Endothelial cell of umbilical vein (primary cell): Measurements from ENCODE around the gene GMEB2. TPM values are rescaled to one million over a fixed set of nuclear protein-coding genes. Genes with fewer than 3 reads are reported as not detected.

ENCODE experiments used
- BruUV-seq: library from RNA; stranded (reverse); fragments of 400-500 nt; replicated peaks from 2 replicates; lab custom pipeline; 2021; lab: Mats Ljungman, UMichigan
- CTCF ChIA-PET: fragments of 300-600, 350-600 bp; sonication (Branson Sonifier 250); formaldehyde crosslinking; loops from one replicate; lab custom pipeline; 2021; ENCODE audit warnings: antibody characterized with exemption, inconsistent platforms; lab: Charles Lee
- POLR2A ChIA-PET: fragments of 300-600, 350-600 bp; sonication (Branson Sonifier 250); formaldehyde crosslinking; loops from one replicate; lab custom pipeline; 2021; ENCODE audit warnings: antibody characterized with exemption, inconsistent platforms; lab: Charles Lee
- DNase-seq: peaks from one replicate; pipeline ENCODE4 v3.0.0-alpha.2; 2011; ENCODE audit warnings: low read depth, low spot score
- FAIRE-seq: peaks from 2 replicates; lab custom pipeline; 2011; peaks lifted over from hg19 to GRCh38; lab: Jason Lieb, UNC
- H2AFZ ChIP-seq: 2 replicates; pipeline ENCODE4 v1.6.0; 2012; ENCODE audit warnings: low read depth, low read length, control low read depth, inconsistent platforms
- H3K27ac ChIP-seq: 2 replicates; pipeline ENCODE4 v1.5.1; 2011; ENCODE audit warnings: low read depth, mild to moderate bottlenecking, control low read depth, low read length, moderate library complexity; ENCODE audit not compliant: insufficient read depth
- H3K27me3 ChIP-seq, 2 experiments: 2 replicates each; pipeline versions ENCODE4 v1.6.0 to v1.6.1; 2011; ENCODE audit warnings: low read length in 2 of 2, mixed read lengths in 1 of 2; ENCODE audit not compliant: control insufficient read depth in 2 of 2, insufficient read depth in 2 of 2
- H3K36me3 ChIP-seq, 2 experiments: 2 replicates in 1 of 2; 3 replicates in 1 of 2; pipeline ENCODE4 v1.5.1; 2011; ENCODE audit warnings: low read length in 2 of 2, mild to moderate bottlenecking in 1 of 2, moderate library complexity in 1 of 2; ENCODE audit not compliant: control insufficient read depth in 2 of 2, insufficient read depth in 2 of 2; ENCODE audit errors: extremely low read depth in 1 of 2
- H3K4me1 ChIP-seq: 3 replicates; pipeline ENCODE4 v1.5.1; 2011; ENCODE audit warnings: mild to moderate bottlenecking, low read length; ENCODE audit not compliant: control insufficient read depth, insufficient read depth; ENCODE audit errors: extremely low read depth
- H3K4me2 ChIP-seq: 2 replicates; pipeline ENCODE4 v1.6.1; 2011; ENCODE audit warnings: low read length, control low read depth, mixed read lengths; ENCODE audit not compliant: insufficient read depth
- H3K4me3 ChIP-seq, 3 experiments: fragments of 200-600 bp in 1 of 3; sonication (generic), shearing (Covaris generic) in 1 of 3; replicated peaks in 1 of 3; 2 replicates each; pipeline ENCODE4 v1.5.1; 2011 to 2016; ENCODE audit warnings: control low read depth in 3 of 3, low read length in 3 of 3, mild to moderate bottlenecking in 2 of 3, inconsistent platforms in 1 of 3, low read depth in 1 of 3, moderate library complexity in 1 of 3; ENCODE audit not compliant: insufficient read depth in 1 of 3
- H3K79me2 ChIP-seq: 2 replicates; pipeline ENCODE4 v1.6.0; 2012; ENCODE audit warnings: low read length, inconsistent platforms; ENCODE audit not compliant: control insufficient read depth, insufficient read depth
- H3K9ac ChIP-seq: replicated peaks from 2 replicates; pipeline ENCODE3; 2011; ENCODE audit warnings: low read length, control low read depth; ENCODE audit not compliant: insufficient read depth; ENCODE audit errors: extremely low read depth
- H3K9me1 ChIP-seq: replicated peaks from 3 replicates; pipeline ENCODE4 v1.6.0; 2011; ENCODE audit warnings: mild to moderate bottlenecking, low read length; ENCODE audit not compliant: control insufficient read depth, insufficient read depth; ENCODE audit errors: extremely low read depth
- H3K9me3 ChIP-seq: replicated peaks from 2 replicates; pipeline ENCODE4 v1.5.1; 2012; ENCODE audit warnings: low read length, inconsistent platforms; ENCODE audit not compliant: control insufficient read depth, insufficient read depth
- H4K20me1 ChIP-seq: replicated peaks from 2 replicates; pipeline ENCODE3; 2011; ENCODE audit warnings: mild to moderate bottlenecking, low read length; ENCODE audit not compliant: control insufficient read depth, insufficient read depth; ENCODE audit errors: extremely low read depth
- EZH2 ChIP-seq: IDR thresholded peaks from 2 replicates; pipeline ENCODE4 v1.6.1; 2012; ENCODE audit warnings: borderline replicate concordance, low read depth, mild to moderate bottlenecking, moderate library complexity, low read length, inconsistent platforms; ENCODE audit not compliant: severe bottlenecking
- FOS ChIP-seq: IDR thresholded peaks from 2 replicates; pipeline ENCODE4 v1.6.1; 2011; ENCODE audit warnings: mild to moderate bottlenecking, low read length, moderate library complexity, borderline replicate concordance; ENCODE audit not compliant: insufficient read depth
- GATA2 ChIP-seq: IDR thresholded peaks from 2 replicates; pipeline ENCODE4 v1.7.0; 2011; ENCODE audit warnings: low read depth, mild to moderate bottlenecking, moderate library complexity, mixed read lengths, low read length; ENCODE audit not compliant: insufficient read length, insufficient read depth
- JUN ChIP-seq: IDR thresholded peaks from 2 replicates; pipeline ENCODE4 v1.6.1; 2011; ENCODE audit warnings: borderline replicate concordance, low read depth; ENCODE audit not compliant: insufficient read length, insufficient read depth
- MYC ChIP-seq: IDR thresholded peaks from one replicate; pipeline ENCODE4 v1.6.1; 2011; ENCODE audit warnings: mild to moderate bottlenecking, low read depth, low read length
- POLR2A ChIP-seq: IDR thresholded peaks from 2 replicates; pipeline ENCODE4 v1.6.1; 2012; ENCODE audit warnings: low read depth, mild to moderate bottlenecking, control low read depth, low read length
- POLR2AphosphoS5 ChIP-seq: IDR thresholded peaks from 2 replicates; pipeline ENCODE4 v1.6.1; 2012; ENCODE audit warnings: low read depth, mild to moderate bottlenecking, control low read depth, low read length, moderate library complexity; ENCODE audit not compliant: insufficient read depth
- dilution Hi-C: fragments of 300-500 bp; cut with MboI; formaldehyde crosslinking; loops from one replicate; pipeline ENCODE4 v1.15.0; 2019; ENCODE audit warnings: low sequenced_read_pairs; ENCODE audit not compliant: extremely low pct_ligation_motif_present
- intact Hi-C: fragments of 100-400 bp; cut with micrococcal nuclease; formaldehyde crosslinking; loops from one replicate; pipeline ENCODE4 v1.10.0; 2022
- polyA plus RNA-seq, 4 experiments: library from polyadenylated mRNA; depleted of rRNA in 3 of 4; stranded (reverse) in 3 of 4; unstranded in 1 of 4; fragments of >200 nt; gene quantifications; 2 replicates each; pipeline versions ENCODE4 v1.2.1 to v1.2.3, GENCODE V29; 2011 to 2012; ENCODE audit warnings: missing spikeins in 1 of 4
- total RNA-seq: library from RNA; stranded (reverse); gene quantifications from 2 replicates; pipeline ENCODE4 v1.2.3, GENCODE V29; 2021
- TF ChIP-seq, protein P1 (sequence below): IDR thresholded peaks from 2 replicates; pipeline ENCODE4 v1.6.1; 2011; ENCODE audit not compliant: insufficient read depth, insufficient read length
- TF ChIP-seq, protein P2 (sequence below), 2 donors: IDR thresholded peaks; 1 replicate in 1 of 2; 2 replicates in 1 of 2; pipeline ENCODE4 v1.5.1; 2011; ENCODE audit warnings: low read length in 2 of 2, mild to moderate bottlenecking in 2 of 2, moderate library complexity in 2 of 2, control low read depth in 1 of 2, inconsistent platforms in 1 of 2, low read depth in 1 of 2; ENCODE audit not compliant: insufficient read depth in 1 of 2; ENCODE audit errors: extremely low read depth in 1 of 2

GMEB2 gene
- total and polyA plus RNA-seq, 2 donors (not counting 3 experiments of a cell fraction or from before 2014, with no cell fraction given): 12.7 to 14.1 TPM

DNA sequence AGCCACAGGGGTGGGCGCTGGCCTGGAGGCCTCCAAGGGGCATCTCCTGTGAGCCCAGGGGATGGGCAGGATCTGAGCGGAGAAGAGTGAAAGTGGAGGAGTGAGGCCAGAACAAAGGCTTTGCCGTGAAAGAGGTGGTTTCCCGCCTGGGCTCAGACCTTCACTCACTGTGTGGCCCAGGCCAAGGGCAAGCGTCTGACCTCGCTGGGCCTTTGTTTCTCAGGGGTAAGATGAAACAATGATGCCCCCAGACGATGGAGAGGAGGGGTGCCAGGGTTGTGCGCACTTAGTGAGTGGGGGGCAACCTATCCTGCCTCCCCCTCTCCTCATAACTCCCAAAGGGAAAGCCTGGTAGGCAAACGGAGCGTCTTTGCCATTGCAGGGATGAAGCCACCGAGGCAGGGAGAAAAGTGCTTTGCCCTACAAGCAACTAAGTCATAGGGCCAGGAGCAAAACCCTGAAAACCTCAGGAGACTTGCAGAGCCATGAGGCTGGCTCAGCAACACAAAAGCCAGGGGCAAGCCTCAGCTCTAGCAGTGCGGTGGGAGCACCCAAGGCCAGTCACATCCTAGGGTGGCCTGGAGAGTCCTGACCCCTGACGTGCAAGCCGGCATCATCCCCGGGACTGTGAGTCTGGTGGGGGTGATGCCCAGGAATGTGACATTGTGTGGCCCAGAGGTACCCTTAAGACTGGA is 27.2 kb upstream of the GMEB2 start:
- intact Hi-C loops (no loop called here), dilution Hi-C loops (no loop called here)
- Histone ChIP-seq H3K4me1 (peaks cover 11% of the 10 kb centered on the region), H3K4me2 (no peak overlapping the region), H4K20me1 (no peaks in the 10 kb centered on the region), H3K79me2 (peaks cover 2% of the 10 kb centered on the region), H3K9ac (no peak overlapping the region), H3K9me1 (no peaks in the 10 kb centered on the region), H3K27me3 (peaks cover 1 to 11% of the 10 kb centered on the region in 2 experiments), H3K27ac (no peak overlapping the region), H3K36me3 (no peaks in the 10 kb centered on the region), H2AFZ (no peak overlapping the region), H3K4me3 (no peak overlapping the region), H3K9me3 (no peaks in the 10 kb centered on the region)
- DNase-seq (no peak), FAIRE-seq (no peak)
- BruUV-seq: no TSS peak
- TF ChIP-seq POLR2A (no peak), MYC (no peak), POLR2AphosphoS5 (no peak), FOS (no peak), EZH2 (no peak), JUN (no peak), GATA2 (no peak)
- TF ChIP-seq, protein P1, sequence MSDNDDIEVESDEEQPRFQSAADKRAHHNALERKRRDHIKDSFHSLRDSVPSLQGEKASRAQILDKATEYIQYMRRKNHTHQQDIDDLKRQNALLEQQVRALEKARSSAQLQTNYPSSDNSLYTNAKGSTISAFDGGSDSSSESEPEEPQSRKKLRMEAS: no peak
- TF ChIP-seq, protein P2, sequence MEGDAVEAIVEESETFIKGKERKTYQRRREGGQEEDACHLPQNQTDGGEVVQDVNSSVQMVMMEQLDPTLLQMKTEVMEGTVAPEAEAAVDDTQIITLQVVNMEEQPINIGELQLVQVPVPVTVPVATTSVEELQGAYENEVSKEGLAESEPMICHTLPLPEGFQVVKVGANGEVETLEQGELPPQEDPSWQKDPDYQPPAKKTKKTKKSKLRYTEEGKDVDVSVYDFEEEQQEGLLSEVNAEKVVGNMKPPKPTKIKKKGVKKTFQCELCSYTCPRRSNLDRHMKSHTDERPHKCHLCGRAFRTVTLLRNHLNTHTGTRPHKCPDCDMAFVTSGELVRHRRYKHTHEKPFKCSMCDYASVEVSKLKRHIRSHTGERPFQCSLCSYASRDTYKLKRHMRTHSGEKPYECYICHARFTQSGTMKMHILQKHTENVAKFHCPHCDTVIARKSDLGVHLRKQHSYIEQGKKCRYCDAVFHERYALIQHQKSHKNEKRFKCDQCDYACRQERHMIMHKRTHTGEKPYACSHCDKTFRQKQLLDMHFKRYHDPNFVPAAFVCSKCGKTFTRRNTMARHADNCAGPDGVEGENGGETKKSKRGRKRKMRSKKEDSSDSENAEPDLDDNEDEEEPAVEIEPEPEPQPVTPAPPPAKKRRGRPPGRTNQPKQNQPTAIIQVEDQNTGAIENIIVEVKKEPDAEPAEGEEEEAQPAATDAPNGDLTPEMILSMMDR (IDR thresholded peaks at IDR 0.05; ENCODE audit: extremely low read depth in 1 of 2, insufficient read depth in 1 of 2, low read depth in 1 of 2, low read length in 2 of 2): no peak
- ChIA-PET POLR2A (no interaction called here), CTCF (no interaction called here)
